Purkinje cell (primary cell): Measurements from ENCODE around the gene MAST3. TPM values are rescaled to one million over a fixed set of nuclear protein-coding genes. Genes with fewer than 3 reads are reported as not detected.

ENCODE experiments used
- polyA plus RNA-seq: library from polyadenylated mRNA; unstranded; fragments of >200 nt; fragmentation: Nextera tagmentation; gene quantifications from 2 replicates; pipeline ENCODE4 v1.2.1, GENCODE V29; 2014

MAST3 gene
- 0.20 and 7.9 TPM in 2 replicates for polyA plus RNA-seq

DNA sequence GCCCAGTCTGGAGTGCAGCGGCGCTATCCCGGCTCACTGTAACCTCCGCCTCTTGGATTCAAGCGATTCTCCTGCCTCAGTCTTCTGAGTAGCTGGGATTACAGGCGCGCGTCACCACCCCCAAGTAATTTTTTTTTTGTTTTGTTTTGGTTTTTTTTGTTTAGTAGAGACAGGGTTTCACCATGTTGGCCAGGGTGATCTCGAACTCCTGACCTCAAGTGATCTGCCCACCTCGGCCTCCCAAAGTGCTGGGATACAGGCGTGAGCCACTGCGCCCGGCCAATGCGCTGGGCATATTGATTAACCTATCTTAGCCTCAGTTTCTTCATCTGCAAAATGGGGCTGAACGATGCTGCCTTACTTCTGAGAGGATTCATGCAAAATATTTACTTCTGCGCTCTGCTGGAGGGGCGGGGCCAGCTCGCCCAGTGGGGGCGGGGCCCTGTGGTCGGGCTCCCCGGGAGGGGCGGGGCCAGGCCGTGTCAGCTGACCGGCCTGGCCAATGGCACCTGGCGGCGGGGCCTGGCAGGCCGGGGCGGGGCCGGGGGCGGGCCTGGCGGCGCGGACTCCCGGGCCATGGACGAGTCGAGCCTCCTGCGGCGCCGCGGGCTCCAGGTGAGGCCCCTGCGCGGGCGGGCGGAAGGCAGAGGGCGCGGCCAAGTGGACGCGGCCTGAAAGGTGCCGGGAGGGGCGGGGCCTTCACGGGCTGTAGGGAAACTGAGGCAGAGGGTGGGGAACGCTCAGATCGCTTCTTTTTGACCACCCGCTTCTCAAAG is at the start of gene MAST3:
MAST3 (plus strand) TSS at position 562 of the 776 bp plus-strand sequence; CDS start at position 577, 15 bp downstream.

DNA sequence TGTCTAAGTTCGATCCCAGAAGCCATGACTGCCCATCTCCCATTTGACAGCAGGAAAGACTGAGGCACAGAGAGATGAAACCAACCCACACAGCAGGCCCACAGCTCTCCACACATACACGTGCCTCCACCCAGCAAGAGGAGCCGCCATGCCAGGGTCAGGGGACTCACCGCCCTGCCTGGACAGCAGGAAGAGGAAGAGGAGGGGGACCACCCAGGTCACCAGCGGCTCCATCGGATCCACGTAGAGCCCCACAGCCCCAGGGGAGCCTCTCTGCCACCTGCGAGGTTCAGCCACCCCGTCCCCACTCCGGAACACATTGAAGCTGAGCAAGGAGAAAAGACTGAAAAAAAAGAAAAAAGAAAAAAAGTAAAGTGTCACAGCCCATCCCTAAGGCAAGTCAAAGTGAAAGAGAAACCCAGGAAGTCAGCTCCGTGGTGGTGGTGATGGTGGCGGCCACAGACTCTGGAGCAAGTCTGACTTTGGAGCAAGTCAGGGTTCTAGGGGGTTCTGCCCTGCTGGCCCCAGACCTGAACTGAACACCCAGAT is 10.9 kb upstream of the MAST3 start, which contains the start of gene IL12RB1:
IL12RB1 (minus strand) TSS at position 345 of the 549 bp plus-strand sequence; CDS start at position 234, 111 bp downstream.

DNA sequence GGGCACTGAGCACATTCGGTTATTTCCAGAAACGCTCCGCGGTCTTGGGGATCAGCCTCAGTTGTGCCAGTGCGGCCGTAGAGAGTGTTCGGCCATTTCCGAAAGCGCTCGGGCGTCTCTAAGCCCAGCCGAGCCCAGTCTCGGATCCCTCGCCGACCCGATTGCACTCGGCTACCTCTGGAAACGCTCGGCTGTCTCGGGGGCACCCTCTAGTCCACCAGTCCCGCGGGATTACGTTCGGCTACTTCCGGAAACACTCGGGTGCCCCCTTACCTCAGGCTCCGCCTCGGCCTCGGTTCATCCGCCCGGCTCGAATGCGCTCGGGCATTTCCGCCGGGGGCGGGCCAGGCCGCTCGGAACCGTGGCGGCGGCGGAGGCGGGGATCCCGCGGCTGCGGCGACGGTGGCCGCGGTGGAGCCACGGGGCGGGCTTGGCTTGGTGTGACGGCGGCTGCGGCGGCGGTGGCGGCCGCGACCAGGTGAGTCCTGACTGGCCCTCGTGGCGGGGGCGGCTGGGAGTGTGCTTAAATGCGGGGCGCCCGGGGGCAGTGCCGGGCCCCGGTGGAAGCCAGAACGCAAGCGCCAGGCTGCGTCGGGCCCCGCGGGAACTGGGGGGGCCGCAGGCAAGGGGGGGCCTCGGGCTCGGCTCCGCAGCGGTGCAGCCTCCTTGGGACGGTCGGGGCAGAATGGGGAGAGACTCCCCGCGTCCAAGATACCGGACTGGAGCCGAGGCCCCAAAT is 55.4 kb downstream of the MAST3 start, which contains the start of gene PIK3R2:
PIK3R2 (plus strand) TSS at position 347 of the 739 bp plus-strand sequence. CDS start 2,717 bp downstream, outside the sequence.

DNA sequence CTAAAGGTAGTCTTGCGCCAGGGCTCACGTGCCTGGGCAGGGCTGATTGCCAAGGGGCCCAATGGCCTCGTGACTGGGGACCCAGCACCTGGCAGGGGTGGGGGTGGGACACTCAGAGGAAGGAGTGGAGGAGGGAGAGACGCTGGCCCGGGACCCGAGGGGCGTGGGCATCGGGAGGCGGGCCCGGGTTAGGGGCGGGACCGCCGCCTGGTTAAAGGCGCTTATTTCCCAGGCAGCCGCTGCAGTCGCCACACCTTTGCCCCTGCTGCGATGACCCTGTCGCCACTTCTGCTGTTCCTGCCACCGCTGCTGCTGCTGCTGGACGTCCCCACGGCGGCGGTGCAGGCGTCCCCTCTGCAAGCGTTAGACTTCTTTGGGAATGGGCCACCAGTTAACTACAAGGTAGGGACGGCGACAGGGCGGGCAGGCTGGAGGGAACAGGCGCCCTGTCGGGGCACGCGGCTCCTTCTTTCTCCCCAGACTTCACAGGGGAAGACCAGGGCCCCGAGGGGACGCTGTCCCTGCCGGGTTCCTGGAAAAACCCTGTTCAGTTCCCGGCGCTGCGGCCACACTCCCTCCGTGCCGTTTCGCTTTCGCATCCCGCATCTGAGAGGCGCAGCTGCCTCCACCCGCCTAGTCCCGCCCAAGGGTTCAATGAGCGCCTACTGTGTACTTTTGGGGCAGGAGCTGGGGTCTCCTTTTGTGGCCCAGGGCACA is 76.2 kb downstream of the MAST3 start, which contains the start of gene IFI30:
IFI30 (plus strand) TSS at position 242 of the 717 bp plus-strand sequence; CDS start at position 271, 29 bp downstream.

DNA sequence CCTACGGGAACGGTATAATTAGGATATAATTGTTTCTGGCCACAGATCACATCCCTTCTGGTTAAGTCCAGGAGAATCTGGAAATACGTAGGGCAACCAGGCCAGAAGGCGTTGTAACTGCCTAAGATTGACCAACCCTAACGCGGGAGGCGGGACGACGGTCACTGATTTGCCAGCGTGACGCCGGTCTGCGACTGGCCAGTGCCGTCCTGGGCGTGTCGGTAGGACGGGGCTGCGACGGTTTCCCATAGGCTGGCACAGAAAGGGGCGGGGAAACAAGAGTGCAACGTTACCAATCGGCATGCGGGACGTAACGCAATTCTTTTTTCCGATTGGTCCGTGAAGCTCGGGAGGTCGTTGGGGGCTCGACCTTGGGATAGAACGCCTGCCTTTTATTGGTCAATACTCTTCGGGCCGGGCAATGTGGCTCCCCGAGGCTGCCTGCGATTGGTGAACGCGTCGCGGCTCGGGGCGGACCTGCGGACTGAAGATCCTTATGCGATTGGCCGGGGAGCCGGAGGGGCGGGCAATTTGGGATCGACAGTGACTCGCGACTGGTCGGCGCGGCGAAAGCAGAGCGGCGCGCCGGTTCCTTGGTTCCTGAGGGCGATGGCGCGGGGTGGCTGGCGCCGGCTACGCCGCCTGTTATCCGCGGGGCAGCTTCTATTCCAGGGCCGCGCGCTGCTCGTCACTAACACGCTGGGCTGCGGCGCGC is 95.3 kb downstream of the MAST3 start, which contains the start of gene MPV17L2:
MPV17L2 (plus strand) TSS at position 546 of the 715 bp plus-strand sequence; CDS start at position 610, 64 bp downstream.

Other genes starting within 250 kb of the MAST3 start
- gene JAK3, start 249.8 kb upstream of the MAST3 start, polyA plus RNA-seq, result 0.19 TPM in 1 of 2 replicates, not detected in the other
- gene RPL18A, start 237.9 kb upstream of the MAST3 start, polyA plus RNA-seq, result 279 and 299 TPM in 2 replicates
- not detected in 2 replicates for gene SLC5A5, start 225.8 kb upstream of the MAST3 start, polyA plus RNA-seq
- gene CCDC124, start 164.8 kb upstream of the MAST3 start, polyA plus RNA-seq, result 9.3 and 16.0 TPM in 2 replicates
- gene KCNN1, start 130.7 kb upstream of the MAST3 start, polyA plus RNA-seq, result 2.1 and 4.3 TPM in 2 replicates
- 0.15 and 0.99 TPM in 2 replicates for gene ARRDC2, start 89.6 kb upstream of the MAST3 start, polyA plus RNA-seq
- not detected in 2 replicates for gene IL12RB1, start 10.8 kb upstream of the MAST3 start, polyA plus RNA-seq
- 0.67 and 1.1 TPM in 2 replicates for gene PIK3R2, start 55.4 kb downstream of the MAST3 start, polyA plus RNA-seq
- gene IFI30, start 76.0 kb downstream of the MAST3 start, polyA plus RNA-seq, result 0.28 TPM in 1 of 2 replicates, not detected in the other
- 4.5 and 7.4 TPM in 2 replicates for gene MPV17L2, start 95.4 kb downstream of the MAST3 start, polyA plus RNA-seq
- 66.7 and 126 TPM in 2 replicates for gene RAB3A, start 106.3 kb downstream of the MAST3 start, polyA plus RNA-seq
- gene PDE4C, start 128.7 kb downstream of the MAST3 start, polyA plus RNA-seq, result 0.36 TPM in 1 of 2 replicates, not detected in the other
- gene IQCN, start 176.7 kb downstream of the MAST3 start, polyA plus RNA-seq, result 0.04 TPM in 1 of 2 replicates, not detected in the other
- gene JUND, start 183.8 kb downstream of the MAST3 start, polyA plus RNA-seq, result 12.2 and 17.8 TPM in 2 replicates
- 33.9 and 44.0 TPM in 2 replicates for gene LSM4, start 225.3 kb downstream of the MAST3 start, polyA plus RNA-seq
- gene PGPEP1, start 242.8 kb downstream of the MAST3 start, polyA plus RNA-seq, result 0.07 and 3.8 TPM in 2 replicates